GM12878 (cell line): ENCODE data around the gene TK2.

Experiments used
- ATF3 ChIP-seq: IDR thresholded peaks from 2 replicates; pipeline ENCODE4 v1.6.1; 2011; ENCODE audit warnings: low read depth, mild to moderate bottlenecking, low read length, moderate library complexity, borderline replicate concordance; ENCODE audit errors: extremely low read depth
- CEBPB ChIP-seq, 2 experiments: fragments of 150-350 bp in 1 of 2; IDR thresholded peaks; 2 replicates each; pipeline ENCODE4 v1.6.1; 2012 to 2014; ENCODE audit warnings: low read depth in 2 of 2, low read length in 2 of 2, borderline replicate concordance in 1 of 2, inconsistent platforms in 1 of 2
- CTCF ChIP-seq, 3 experiments: IDR thresholded peaks in 2 of 3; conservative IDR thresholded peaks in 1 of 3; 2 replicates each; pipeline ENCODE4 v1.5.1; 2011; ENCODE audit warnings: low read depth in 3 of 3, low read length in 3 of 3, mild to moderate bottlenecking in 3 of 3, control low read depth in 2 of 3, moderate library complexity in 2 of 3, inconsistent platforms in 1 of 3, mixed read lengths in 1 of 3; ENCODE audit not compliant: control insufficient read depth in 2 of 3, insufficient read depth in 1 of 3; ENCODE audit errors: extremely low read depth in 1 of 3
- EZH2 ChIP-seq: IDR thresholded peaks from 2 replicates; pipeline ENCODE4 v1.6.1; 2012; ENCODE audit warnings: low read depth, mild to moderate bottlenecking, control low read depth, inconsistent platforms, low read length, borderline replicate concordance; ENCODE audit not compliant: control insufficient read depth
- NFIC ChIP-seq: IDR thresholded peaks from 2 replicates; pipeline ENCODE4 v1.6.1; 2012; ENCODE audit warnings: low read depth, mild to moderate bottlenecking, inconsistent platforms, low read length, moderate library complexity
- POLR2A ChIP-seq: IDR thresholded peaks from 2 replicates; pipeline ENCODE4 v1.6.1; 2011; ENCODE audit warnings: low read depth, mild to moderate bottlenecking, low read length
- POLR2AphosphoS5 ChIP-seq: IDR thresholded peaks from 2 replicates; pipeline ENCODE4 v1.6.1; 2011; ENCODE audit warnings: mild to moderate bottlenecking, low read length, inconsistent platforms
- POU2F2 ChIP-seq: IDR thresholded peaks from 3 replicates; pipeline ENCODE4 v1.6.1; 2011; ENCODE audit warnings: low read depth, mild to moderate bottlenecking, low read length, borderline replicate concordance
- RAD21 ChIP-seq: IDR thresholded peaks from 2 replicates; pipeline ENCODE4 v1.6.1; 2011; ENCODE audit warnings: mild to moderate bottlenecking, low read depth, low read length, moderate library complexity; ENCODE audit not compliant: insufficient read depth
- REST ChIP-seq: IDR thresholded peaks from 2 replicates; pipeline ENCODE4 v1.6.1; 2012; ENCODE audit warnings: mild to moderate bottlenecking, low read depth, low read length
- SP1 ChIP-seq: IDR thresholded peaks from one replicate; pipeline ENCODE4 v1.6.1; 2011; ENCODE audit warnings: low read depth, low read length
- ZNF217 ChIP-seq: fragments of 450-650 bp; IDR thresholded peaks from 2 replicates; pipeline ENCODE4 v1.6.1; 2017; ENCODE audit warnings: antibody characterized with exemption, mild to moderate bottlenecking
- ZNF24 ChIP-seq: fragments of 450-650 bp; IDR thresholded peaks from 2 replicates; pipeline ENCODE4 v1.6.1; 2017; ENCODE audit warnings: antibody characterized with exemption, mild to moderate bottlenecking

- TF ChIP-seq ZNF24 (no peak), REST (no peak), ATF3 (no peak), CTCF (IDR thresholded peaks at IDR 0.05 in 2 of 3, conservative IDR thresholded peaks at IDR 0.05 in 1 of 3; ENCODE audit: control insufficient read depth in 2 of 3, extremely low read depth in 1 of 3, insufficient read depth in 1 of 3, low read depth in 3 of 3, low read length in 3 of 3) (no peak), CEBPB (IDR thresholded peaks at IDR 0.05; ENCODE audit: borderline replicate concordance in 1 of 2, low read depth in 2 of 2, low read length in 2 of 2) (no peak), POLR2AphosphoS5 (no peak), POLR2A (no peak), RAD21 (no peak), POU2F2 (no peak), EZH2 (no peak), SP1 (no peak), NFIC (no peak), ZNF217 (no peak)
These were observed 58.2 kb downstream of the TK2 start for GRCh38 chr16:66491716-66492064.
